GM06990 (cell line): ENCODE data around the gene GALNS.

Experiments used
- DNase-seq: peaks from one replicate; pipeline ENCODE4 v3.0.0-alpha.2; 2011; ENCODE audit not compliant: insufficient read length; ENCODE audit errors: extremely low read depth
- H3K27me3 ChIP-seq: replicated peaks from 2 replicates; pipeline ENCODE4 v1.6.0; 2011; ENCODE audit warnings: low read length; ENCODE audit not compliant: control insufficient read depth, insufficient read depth
- H3K36me3 ChIP-seq: 2 replicates; pipeline ENCODE4 v1.5.1; 2011; ENCODE audit warnings: low read length; ENCODE audit not compliant: control insufficient read depth, insufficient read depth
- H3K4me3 ChIP-seq: replicated peaks from 2 replicates; pipeline ENCODE4 v1.5.1; 2011; ENCODE audit warnings: low read depth, mild to moderate bottlenecking, control low read depth, low read length
- CTCF ChIP-seq: IDR thresholded peaks from 2 replicates; pipeline ENCODE4 v1.5.1; 2011; ENCODE audit warnings: low read length, control low read depth, mild to moderate bottlenecking, inconsistent platforms; ENCODE audit not compliant: insufficient read depth, poor library complexity, severe bottlenecking

GALNS gene

GRCh38 chr16:88771294-88771772 is 85.4 kb downstream of the GALNS start:
- no peak for TF ChIP-seq CTCF
- Histone ChIP-seq H3K36me3 (peaks cover 2% of the 10 kb centered on the region; the same call in 1 of the 2 replicates), H3K27me3 (no peaks in the 10 kb centered on the region), H3K4me3 (no peak overlapping the region)
- no peak for DNase-seq

DNA sequence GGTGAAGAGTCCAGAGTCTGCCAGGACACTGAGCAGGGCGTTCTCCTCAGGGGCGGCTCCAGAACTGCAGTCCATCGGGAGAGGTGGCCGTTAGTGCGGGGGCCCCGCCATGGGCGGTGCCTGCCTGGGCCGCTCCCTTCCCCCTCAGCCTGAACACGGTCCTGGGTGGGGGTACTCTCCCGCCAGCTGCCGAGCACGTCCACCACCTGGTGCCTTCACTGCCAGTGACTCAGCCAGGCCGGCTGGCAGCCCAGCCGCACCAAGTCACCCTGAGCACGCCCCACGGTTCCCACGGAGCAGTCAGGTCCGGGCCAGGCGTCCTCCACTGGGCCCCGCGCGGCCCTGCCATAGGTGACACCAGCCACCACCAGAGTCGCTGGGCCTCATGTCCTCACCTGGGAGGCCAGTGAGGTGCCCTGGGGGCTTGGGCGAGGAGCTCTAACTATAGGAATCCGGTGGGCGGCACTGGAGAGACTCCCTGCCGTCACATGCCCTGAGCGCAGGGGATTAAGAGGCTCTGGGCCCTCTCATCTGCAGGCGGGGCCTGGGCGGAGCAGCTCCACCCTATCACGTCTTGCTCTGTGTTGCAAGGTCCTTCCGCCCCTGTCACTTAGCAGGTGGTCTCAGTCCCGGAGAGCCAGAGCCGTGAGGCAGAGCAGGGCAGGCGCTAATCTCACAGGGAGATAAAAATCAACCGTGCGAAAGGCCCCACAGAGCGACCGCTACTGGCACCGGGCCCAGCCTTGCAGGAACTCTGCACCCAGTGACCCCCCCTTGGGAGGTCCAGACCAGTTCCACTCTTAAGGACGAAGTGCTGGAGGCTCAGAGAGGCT is 86.1 kb downstream of the GALNS start:
- TF ChIP-seq CTCF: no peak
- peak; percentile 49 for DNase-seq
- no peak overlapping the region for H3K4me3 ChIP-seq

DNA sequence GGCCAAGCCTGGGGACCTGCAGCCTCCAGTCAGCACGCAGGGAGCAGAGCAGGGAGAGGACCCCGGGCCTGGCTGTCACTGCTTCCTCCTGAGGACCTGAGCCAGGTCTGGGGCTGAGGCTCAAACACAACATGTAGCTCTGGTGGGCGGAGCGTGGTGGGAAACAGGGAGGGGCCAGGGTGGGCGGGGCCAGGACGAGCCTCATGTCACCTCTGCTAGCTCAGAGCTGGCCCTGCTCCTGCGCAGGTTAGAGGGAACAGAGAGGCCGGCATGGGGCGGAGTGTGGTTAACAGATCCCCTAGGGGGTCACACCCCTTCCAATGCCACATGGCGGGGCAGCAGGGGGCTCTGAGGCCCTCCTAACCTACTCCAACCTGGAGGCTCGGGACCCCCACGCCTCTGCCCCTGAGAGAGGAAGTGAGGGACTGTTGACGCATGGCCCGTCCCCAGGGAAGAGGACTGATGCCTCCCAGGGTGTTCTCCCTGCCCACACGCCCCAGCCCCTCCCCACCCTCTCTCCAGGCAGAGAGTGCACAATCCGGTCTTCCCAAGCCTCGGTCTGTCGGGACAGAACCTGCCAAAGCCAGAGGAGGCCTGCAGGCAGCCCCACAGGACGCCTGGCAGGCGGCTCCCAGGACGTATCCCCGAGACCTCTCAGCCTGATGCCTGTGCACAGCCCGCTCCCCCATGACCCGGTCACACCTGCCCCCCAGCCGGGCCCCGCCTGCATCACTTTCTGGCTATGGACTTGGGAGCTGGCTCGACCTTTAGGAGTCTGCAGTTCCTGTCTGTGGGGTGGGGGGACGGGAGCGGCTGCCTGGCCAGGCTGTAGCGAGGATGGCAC is 86.9 kb downstream of the GALNS start:
- TF ChIP-seq CTCF: no peak
- peak; percentile 77 for DNase-seq
- H3K27me3 ChIP-seq: no peaks in the 10 kb centered on the region
- H3K4me3 ChIP-seq: no peak overlapping the region
- H3K36me3 ChIP-seq: peaks cover 2% of the 10 kb centered on the region; the same call in 1 of the 2 replicates

More for the DNA sequence above, 86.1 kb downstream of the GALNS start:
- H3K36me3 ChIP-seq: peaks cover 2% of the 10 kb centered on the region; the same call in 1 of the 2 replicates
- H3K27me3 ChIP-seq: no peaks in the 10 kb centered on the region

GRCh38 chr16:88768071-88768783 is 88.5 kb downstream of the GALNS start:
- Histone ChIP-seq H3K27me3 (no peaks in the 10 kb centered on the region), H3K4me3 (no peak overlapping the region), H3K36me3 (peaks cover 7% of the 10 kb centered on the region)
- no peak for DNase-seq
- no peak for TF ChIP-seq CTCF

GRCh38 chr16:88767546-88768070 is 89.1 kb downstream of the GALNS start:
- no peaks in the 10 kb centered on the region for H3K27me3 ChIP-seq
- H3K4me3 ChIP-seq: no peak overlapping the region
- H3K36me3 ChIP-seq: peaks cover 7% of the 10 kb centered on the region
- no peak for DNase-seq
- no peak for TF ChIP-seq CTCF
